IPS-18c (cell line): ENCODE results near the gene WWC1.
"Not testable (repeated sequence)": the region's sequence is repeated elsewhere in the genome, so short reads cannot be mapped to it uniquely, and the experiment has no call there.

ENCODE experiments used
- H3K4me3 ChIP-seq: 2 replicates; pipeline ENCODE4 v1.7.0; 2013; ENCODE audit warnings: low read depth, mild to moderate bottlenecking, low read length, moderate library complexity; ENCODE audit not compliant: insufficient read depth
- H3K9me3 ChIP-seq: one replicate; pipeline ENCODE4 v1.6.1; 2013; ENCODE audit warnings: mild to moderate bottlenecking, low read length, moderate library complexity; ENCODE audit not compliant: control insufficient read depth, insufficient read depth

Gene WWC1

DNA sequence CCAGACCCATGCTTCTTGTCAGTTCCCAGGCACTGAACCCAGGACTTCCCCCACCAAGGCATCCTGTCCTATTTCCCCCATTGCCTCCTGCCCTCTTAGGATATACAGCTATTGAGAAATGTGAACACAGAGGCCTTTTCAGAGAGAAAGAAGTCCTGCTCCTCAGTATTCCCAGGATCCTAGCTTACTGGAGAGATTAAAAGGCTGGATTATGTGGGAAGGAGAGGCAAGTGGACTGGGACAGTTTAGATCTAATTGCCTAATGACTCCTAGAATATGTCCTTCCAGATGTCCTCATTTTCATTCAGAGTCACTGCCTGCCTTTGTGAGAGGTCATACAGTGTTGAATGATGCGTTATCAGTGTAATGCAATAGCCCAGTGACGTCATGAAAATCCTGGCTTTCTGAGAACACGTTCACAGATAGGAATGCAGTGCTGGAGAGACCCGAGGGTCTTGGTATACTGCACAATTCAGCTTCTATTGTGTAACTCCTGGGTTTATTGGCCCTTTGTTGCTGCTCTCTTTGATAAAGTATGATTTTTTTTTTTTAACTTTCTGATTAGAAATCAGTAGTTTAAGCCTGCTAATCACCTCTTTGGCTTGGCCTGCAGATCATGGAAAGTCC is 26.2 kb downstream of the WWC1 start:
- Histone ChIP-seq H3K9me3 (no peaks in the 10 kb centered on the region), H3K4me3 (no peak overlapping the region)

DNA sequence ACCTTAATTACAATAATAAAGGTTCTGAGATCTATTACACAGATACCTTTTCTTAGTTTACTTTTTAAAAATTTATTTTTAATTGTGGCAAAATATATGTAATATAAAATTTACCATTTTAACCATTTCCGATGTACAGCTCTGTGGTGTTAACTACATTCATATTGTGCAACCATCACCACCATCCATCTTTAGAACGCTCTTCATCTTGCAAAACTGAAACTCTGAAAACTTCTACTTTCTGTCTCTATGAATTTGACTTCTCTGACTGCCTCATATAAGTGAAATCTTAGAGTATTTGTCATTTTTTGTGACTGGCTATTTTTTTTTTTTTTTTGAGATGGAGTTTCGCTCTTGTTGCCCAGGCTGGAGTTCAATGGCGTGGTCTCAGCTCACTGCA is 26.8 kb downstream of the WWC1 start:
- no peak overlapping the region for H3K4me3 ChIP-seq

DNA sequence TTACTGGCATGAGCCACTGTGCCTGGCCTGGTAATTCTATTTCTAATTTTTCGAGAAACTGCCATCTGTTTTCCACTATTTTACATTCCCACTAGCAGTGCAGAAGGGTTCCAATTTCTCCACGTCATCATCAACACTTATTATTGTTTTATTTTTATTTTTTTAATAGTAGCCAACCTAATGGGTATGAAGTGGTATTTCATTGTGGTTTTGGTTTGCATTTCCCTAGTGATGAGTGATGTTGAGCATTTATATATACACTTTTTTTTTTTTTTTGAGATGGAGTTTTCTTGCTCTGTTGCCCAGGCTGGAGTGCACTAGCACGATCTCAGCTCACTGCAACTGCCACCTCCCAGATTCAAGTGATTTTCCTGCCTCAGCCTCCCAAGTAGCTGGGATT is 28.3 kb downstream of the WWC1 start:
- Histone ChIP-seq H3K4me3 (no peak overlapping the region), H3K9me3 (no peaks in the 10 kb centered on the region)

More for the DNA sequence above, 26.8 kb downstream of the WWC1 start:
- H3K9me3 ChIP-seq, result no peaks in the 10 kb centered on the region

DNA sequence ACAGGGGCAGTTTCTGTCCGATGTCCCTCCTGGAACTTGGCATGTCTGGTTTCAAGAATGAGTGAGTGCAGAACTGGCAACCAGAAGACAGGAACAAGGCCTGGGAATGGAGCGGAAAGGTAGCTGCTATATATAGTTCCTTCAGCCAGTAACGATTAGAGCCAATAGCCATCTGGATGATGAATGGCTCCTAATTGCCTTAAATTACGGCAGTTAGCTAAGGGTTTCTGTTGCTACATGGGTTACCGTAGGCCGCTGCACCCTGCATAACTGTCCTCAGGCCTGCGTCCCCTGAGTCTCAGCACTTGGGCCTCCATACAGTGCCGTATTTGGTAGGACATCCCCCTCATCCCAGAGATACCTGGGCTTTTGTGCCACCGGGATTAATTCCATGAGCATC is 29.4 kb downstream of the WWC1 start:
- H3K9me3 ChIP-seq, result no peaks in the 10 kb centered on the region

DNA sequence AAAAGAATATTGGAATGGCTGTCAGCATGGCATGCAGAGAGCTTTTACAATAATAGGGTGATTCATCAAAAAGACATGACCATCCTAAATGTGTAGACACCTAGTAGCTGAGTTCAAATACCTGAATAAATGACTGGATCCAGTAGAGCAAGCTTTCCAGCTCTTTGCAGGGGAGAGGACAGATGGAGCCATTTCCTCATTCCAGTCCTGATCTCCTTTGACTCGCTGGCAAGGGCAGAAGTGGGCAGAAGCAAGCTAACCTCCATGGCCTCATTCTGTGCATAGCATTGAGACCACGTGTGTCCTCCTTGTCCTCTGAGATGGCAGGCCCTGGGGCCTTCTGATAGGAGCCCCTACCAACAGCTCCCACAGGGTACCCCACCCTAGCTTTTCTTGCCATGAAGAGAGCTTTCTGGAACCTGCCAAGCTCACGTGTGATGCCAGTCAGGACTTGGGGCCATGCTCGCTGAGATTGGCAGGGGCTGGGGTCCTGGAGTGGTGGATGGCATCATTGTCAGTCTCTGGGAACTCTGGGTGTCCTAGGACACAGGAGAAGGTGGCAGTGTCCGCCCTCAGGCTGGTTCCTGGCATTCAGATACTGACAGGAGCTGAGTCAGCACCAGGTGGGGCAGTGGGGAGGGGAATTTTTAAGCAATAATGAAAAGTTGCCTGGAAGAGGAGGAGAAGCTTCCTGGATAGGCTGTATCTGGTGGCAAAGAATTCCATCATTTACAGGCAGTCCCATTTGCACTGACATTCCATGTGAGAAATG is 33.6 kb downstream of the WWC1 start:
- Histone ChIP-seq H3K4me3 (no peak overlapping the region), H3K9me3 (no peaks in the 10 kb centered on the region)

More for the DNA sequence above, 29.4 kb downstream of the WWC1 start:
- H3K4me3 ChIP-seq, result no peak overlapping the region

GRCh38 chr5:168327019-168327421 is 35.6 kb downstream of the WWC1 start:
- no peaks in the 10 kb centered on the region for H3K9me3 ChIP-seq

GRCh38 chr5:168327451-168327850 is 36.0 kb downstream of the WWC1 start:
- H3K9me3 ChIP-seq, result no peaks in the 10 kb centered on the region

More at GRCh38 chr5:168327019-168327421, 35.6 kb downstream of the WWC1 start:
- no peak overlapping the region for H3K4me3 ChIP-seq

DNA sequence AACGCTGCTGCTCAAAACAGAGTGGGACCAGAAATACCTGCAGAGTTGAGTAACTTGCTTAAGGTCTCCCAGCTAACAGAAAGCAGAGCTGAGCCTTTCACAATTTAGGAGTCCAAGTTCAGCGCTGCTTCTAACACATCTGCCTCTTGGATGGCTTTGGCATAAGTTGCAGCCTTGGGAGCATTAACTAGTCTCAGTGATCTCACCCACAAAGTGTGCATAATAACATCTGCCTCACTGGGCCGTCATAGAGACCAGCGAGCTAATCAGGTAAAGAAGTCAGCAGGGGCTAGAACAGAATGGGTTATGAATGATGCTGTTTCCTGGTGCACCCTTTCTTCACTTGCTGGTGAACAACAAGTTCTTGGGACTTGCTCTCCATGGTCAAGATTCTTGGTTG is 36.5 kb downstream of the WWC1 start:
- Histone ChIP-seq H3K9me3 (no peaks in the 10 kb centered on the region), H3K4me3 (no peak overlapping the region)

More at GRCh38 chr5:168327451-168327850, 36.0 kb downstream of the WWC1 start:
- H3K4me3 ChIP-seq, result no peak overlapping the region

- H3K9me3 ChIP-seq, result no peaks in the 10 kb centered on the region
- no peak overlapping the region for H3K4me3 ChIP-seq
Measured at GRCh38 chr5:168328814-168329213, 37.4 kb downstream of the WWC1 start.

GRCh38 chr5:168329302-168329701 is 37.9 kb downstream of the WWC1 start:
- Histone ChIP-seq H3K9me3 (no peaks in the 10 kb centered on the region), H3K4me3 (no peak overlapping the region; the same call in 1 of the 2 replicates)

GRCh38 chr5:168332042-168332441 is 40.6 kb downstream of the WWC1 start:
- Histone ChIP-seq H3K9me3 (no peaks in the 10 kb centered on the region), H3K4me3 (no peak overlapping the region)

- H3K9me3 ChIP-seq, result no peaks in the 10 kb centered on the region
- H3K4me3 ChIP-seq, result no peak overlapping the region
Measured at GRCh38 chr5:168334280-168334679, 42.8 kb downstream of the WWC1 start.

GRCh38 chr5:168334695-168335094 is 43.2 kb downstream of the WWC1 start:
- H3K4me3 ChIP-seq, result no peak overlapping the region
- H3K9me3 ChIP-seq, result no peaks in the 10 kb centered on the region

GRCh38 chr5:168337361-168337760 is 45.9 kb downstream of the WWC1 start:
- Histone ChIP-seq H3K9me3 (no peaks in the 10 kb centered on the region), H3K4me3 (no peak overlapping the region)

DNA sequence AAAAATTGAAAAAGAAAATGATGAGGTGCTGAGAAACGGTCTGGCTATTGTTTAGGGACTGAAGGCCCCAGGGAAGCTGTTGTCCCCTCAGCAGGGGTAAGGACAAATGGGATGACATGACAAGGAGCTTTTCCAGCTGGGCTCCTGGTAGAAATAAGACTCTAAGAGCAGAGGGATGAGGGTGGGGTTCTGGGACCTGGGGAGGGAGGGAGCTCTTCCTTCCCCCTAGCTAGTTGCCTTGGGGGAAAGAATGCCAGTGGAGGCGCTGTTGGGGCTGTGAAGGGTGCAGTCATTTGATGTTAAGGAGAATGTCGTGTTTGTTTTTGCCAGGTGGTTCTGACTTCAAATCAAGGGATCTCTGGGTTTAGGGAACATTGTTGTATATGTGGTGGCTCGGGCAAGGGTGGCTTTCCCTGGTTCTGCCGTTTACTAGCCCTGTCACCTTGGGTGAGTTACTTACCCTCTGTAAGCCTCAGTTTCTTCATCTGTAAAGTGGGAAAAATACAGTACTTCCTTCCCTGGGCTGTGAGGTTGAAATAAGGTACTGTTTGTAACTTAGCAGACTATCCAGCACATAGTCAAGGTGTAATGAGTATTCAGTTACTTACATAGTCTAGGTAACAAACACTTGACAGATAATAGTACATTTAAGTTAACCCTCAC is 47.8 kb downstream of the WWC1 start:
- no peak overlapping the region for H3K4me3 ChIP-seq

GRCh38 chr5:168339772-168340140 is 48.3 kb downstream of the WWC1 start:
- not testable (repeated sequence) for H3K9me3 ChIP-seq, H3K4me3 ChIP-seq

More for the DNA sequence above, 47.8 kb downstream of the WWC1 start:
- no peaks in the 10 kb centered on the region for H3K9me3 ChIP-seq

DNA sequence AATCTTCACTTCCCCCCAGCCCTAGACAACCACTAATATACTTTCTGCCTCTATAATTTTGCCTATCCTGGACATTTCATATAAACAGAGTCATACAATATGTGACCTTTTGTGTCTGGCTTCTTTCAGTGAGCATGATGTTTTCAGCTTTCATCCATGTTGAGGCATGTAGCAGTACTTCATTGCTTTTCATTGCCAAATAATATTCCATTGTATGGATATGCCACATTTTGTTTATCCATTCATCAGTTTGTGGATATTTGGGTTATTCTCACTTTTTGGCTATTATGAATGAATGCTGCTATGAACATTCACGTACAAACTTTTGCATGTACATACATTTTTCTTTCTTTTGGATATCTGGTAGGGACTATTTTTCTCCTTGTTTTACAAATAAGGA is 49.0 kb downstream of the WWC1 start:
- Histone ChIP-seq H3K4me3 (no peak overlapping the region), H3K9me3 (no peaks in the 10 kb centered on the region)

GRCh38 chr5:168341178-168341577 is 49.7 kb downstream of the WWC1 start:
- Histone ChIP-seq H3K4me3 (no peak overlapping the region), H3K9me3 (no peaks in the 10 kb centered on the region)
